K562 (cell line): Measurements from ENCODE around the gene LIX1L. TPM values are rescaled to one million over a fixed set of nuclear protein-coding genes. Genes with fewer than 3 reads are reported as not detected.

Experiments
- ATAC-seq: fragments of 200-7000 bp; cut with Tn5 transposase; 3 replicates; pipeline ENCODE4 v1.9.1; 2020; ENCODE audit warnings: moderate library complexity
- BruUV-seq: library from RNA; stranded (reverse); fragments of 400-500 nt; replicated peaks from 2 replicates; lab custom pipeline; 2021; lab: Mats Ljungman, UMichigan
- CTCF ChIA-PET: fragments of 300-600 bp; formaldehyde crosslinking; extraction: SDS; loops from one replicate; lab custom pipeline; 2021; ENCODE audit warnings: low intra/inter-chr PET ratio; lab: Yijun Ruan, JAX
- POLR2A ChIA-PET: fragments of 300-600, 350-650 bp; sonication (Branson Sonifier 250); formaldehyde crosslinking; extraction: SDS; loops from one replicate; lab custom pipeline; 2021; ENCODE audit warnings: antibody characterized with exemption, inconsistent platforms; lab: Yijun Ruan, JAX
- DNase-seq, 4 experiments: peaks; one replicate each; pipeline versions ENCODE4 v3.0.0 to v3.0.0-alpha.2; 2011 to 2018; ENCODE audit warnings: low spot score in 3 of 4, mixed read lengths in 3 of 4; ENCODE audit errors: extremely low read depth in 1 of 4
- FAIRE-seq: peaks from 2 replicates; lab custom pipeline; 2011; peaks lifted over from hg19 to GRCh38; lab: Jason Lieb, UNC
- H2AFZ ChIP-seq: 2 replicates; pipeline ENCODE4 v1.6.0; 2011; ENCODE audit warnings: low read depth, low read length, control low read depth, inconsistent platforms
- H3K27ac ChIP-seq: fragments of 200-600 bp; 3 replicates; pipeline ENCODE4 v1.8.0; 2011; ENCODE audit warnings: low read depth, mild to moderate bottlenecking, control low read depth, inconsistent platforms, low read length, moderate library complexity, mixed read lengths; ENCODE audit errors: extremely low read depth
- H3K27me3 ChIP-seq, 2 experiments: fragments of 300-600 bp in 1 of 2; 2 replicates in 1 of 2; 3 replicates in 1 of 2; pipeline versions ENCODE4 v1.6.0 to v1.8.0; 2011; ENCODE audit warnings: inconsistent platforms in 2 of 2, low read length in 2 of 2, mild to moderate bottlenecking in 1 of 2, mixed read lengths in 1 of 2, moderate library complexity in 1 of 2; ENCODE audit not compliant: control insufficient read depth in 2 of 2, insufficient read depth in 2 of 2
- H3K36me3 ChIP-seq: fragments of 300-600 bp; 3 replicates; pipeline ENCODE4 v1.8.0; 2011; ENCODE audit warnings: mild to moderate bottlenecking, low read length, inconsistent platforms; ENCODE audit not compliant: control insufficient read depth, insufficient read depth
- H3K4me1 ChIP-seq, 2 experiments: fragments of 200-600 bp in 1 of 2; replicated peaks in 1 of 2; 2 replicates in 1 of 2; 3 replicates in 1 of 2; pipeline versions ENCODE4 v1.5.1 to v1.8.0; 2011; ENCODE audit warnings: inconsistent platforms in 2 of 2, low read length in 2 of 2, mild to moderate bottlenecking in 1 of 2, mixed read lengths in 1 of 2, moderate library complexity in 1 of 2; ENCODE audit not compliant: control insufficient read depth in 2 of 2, insufficient read depth in 2 of 2
- H3K4me2 ChIP-seq: 2 replicates; pipeline ENCODE4 v1.6.1; 2011; ENCODE audit warnings: low read length, control low read depth, inconsistent platforms, mixed read lengths; ENCODE audit not compliant: insufficient read depth
- H3K4me3 ChIP-seq: fragments of 200-600 bp; sonication (generic), shearing (Covaris generic); 2 replicates; pipeline ENCODE4 v1.5.1; 2016; ENCODE audit warnings: control low read depth, inconsistent platforms
- H3K79me2 ChIP-seq: fragments of 200-600 bp; 3 replicates; pipeline ENCODE4 v1.8.0; 2011; ENCODE audit warnings: low read length, inconsistent platforms; ENCODE audit not compliant: control insufficient read depth, insufficient read depth
- H3K9ac ChIP-seq, 2 experiments: 2 replicates each; pipeline versions ENCODE4 v1.6.0 to v1.6.1; 2011; ENCODE audit warnings: low read depth in 2 of 2, low read length in 2 of 2, control low read depth in 1 of 2, inconsistent platforms in 1 of 2, mild to moderate bottlenecking in 1 of 2, mixed read lengths in 1 of 2; ENCODE audit not compliant: insufficient read depth in 1 of 2
- H3K9me1 ChIP-seq: one replicate; pipeline ENCODE4 v1.6.0; 2011; ENCODE audit warnings: inconsistent platforms, mild to moderate bottlenecking, low read length, moderate library complexity; ENCODE audit not compliant: control insufficient read depth, insufficient read depth
- H3K9me3 ChIP-seq: replicated peaks from 2 replicates; pipeline ENCODE4 v1.5.1; 2011; ENCODE audit warnings: low read depth, low read length, inconsistent platforms; ENCODE audit not compliant: control insufficient read depth, insufficient read depth
- H4K20me1 ChIP-seq: replicated peaks from 2 replicates; pipeline ENCODE4 v1.6.1; 2011; ENCODE audit warnings: low read length, inconsistent platforms, mixed read lengths; ENCODE audit not compliant: control insufficient read depth, insufficient read depth
- EGR1 ChIP-seq: fragments of 450-650 bp; conservative IDR thresholded peaks from 2 replicates; pipeline ENCODE4 v1.6.1; 2017; ENCODE audit warnings: mild to moderate bottlenecking
- FOXM1 ChIP-seq, 2 experiments: fragments of 450-650 bp in 1 of 2; sonication (generic) in 1 of 2; formaldehyde crosslinking in 1 of 2; IDR thresholded peaks; 2 replicates each; pipeline versions ENCODE4 v1.6.1 to v1.9.0; 2017 to 2022; ENCODE audit warnings: low read depth in 2 of 2, mild to moderate bottlenecking in 2 of 2, missing genetic modification reagents in 1 of 2, moderate library complexity in 1 of 2
- KAT7 ChIP-seq: sonication (generic); formaldehyde crosslinking; IDR thresholded peaks from 2 replicates; pipeline ENCODE4 v1.8.0; 2022; ENCODE audit warnings: missing genetic modification reagents, mild to moderate bottlenecking, borderline replicate concordance
- MYNN ChIP-seq, 2 experiments: sonication (generic); formaldehyde crosslinking in 1 of 2; IDR thresholded peaks; 2 replicates each; pipeline versions ENCODE4 v1.5.0 to v1.6.1; 2016 to 2020; ENCODE audit warnings: antibody characterized with exemption in 1 of 2, missing genetic modification reagents in 1 of 2
- NR2C1 ChIP-seq, 2 experiments: fragments of 450-650 bp; IDR thresholded peaks; 2 replicates each; pipeline ENCODE4 v1.6.1; 2017; ENCODE audit warnings: mild to moderate bottlenecking in 2 of 2, antibody characterized with exemption in 1 of 2, inconsistent platforms in 1 of 2, missing compliant biosample characterization in 1 of 2, missing genetic modification characterization in 1 of 2
- POLR2B ChIP-seq: fragments of 450-650 bp; IDR thresholded peaks from 2 replicates; pipeline ENCODE4 v1.6.1; 2018; ENCODE audit warnings: low read depth; ENCODE audit not compliant: partially characterized antibody
- RFX1 ChIP-seq: fragments of 450-650 bp; IDR thresholded peaks from 2 replicates; pipeline ENCODE4 v1.6.1; 2016; ENCODE audit warnings: mild to moderate bottlenecking, moderate library complexity
- SMARCA4 ChIP-seq: fragments of 450-650 bp; IDR thresholded peaks from 2 replicates; pipeline ENCODE4 v1.6.1; 2016
- WGBS: fragments of 100-300 bp; shearing (Covaris generic); methylation state at CpG from one replicate; pipeline ENCODE4 v1.1.6; 2016; ENCODE audit warnings: low coverage, mixed read lengths; ENCODE audit not compliant: insufficient coverage; ENCODE audit errors: missing lambda C conversion rate; 5-methylcytosine and 5-hydroxymethylcytosine counted together
- in situ Hi-C: fragments of 300-500 bp; cut with MboI; formaldehyde crosslinking; loops from 4 replicates; pipeline ENCODE4 v1.15.0; 2018; ENCODE audit warnings: inconsistent platforms, mixed read lengths
- intact Hi-C: fragments of 100-400 bp; cut with micrococcal nuclease; formaldehyde crosslinking; loops from 2 replicates; pipeline ENCODE4 v1.14.2; 2022
- polyA plus RNA-seq, 8 experiments: library from polyadenylated mRNA; depleted of rRNA in 4 of 8; stranded (reverse) in 5 of 8; unstranded in 3 of 8; fragments of >200 nt; fragmentation: Nextera tagmentation in 2 of 8; fragmentation: Illumina TruSeq in 1 of 8; extraction: Ambion mirVana in 2 of 8; extraction: Trizol in 1 of 8; gene quantifications; 2 replicates each; pipeline versions ENCODE4 v1.2.1 to v1.2.3, GENCODE V29; 2011 to 2014; ENCODE audit warnings: inconsistent platforms in 1 of 8, missing spikeins in 1 of 8
- total RNA-seq, 7 experiments: library from RNA; depleted of rRNA in 6 of 7; stranded (reverse); fragments of >200 nt in 6 of 7; fragmentation: Illumina TruSeq in 2 of 7; extraction: Trizol in 2 of 7; gene quantifications; 2 replicates each; pipeline versions ENCODE4 v1.2.1 to v1.2.3, GENCODE V29; 2011 to 2021; ENCODE audit warnings: low replicate concordance in 1 of 7
- TF ChIP-seq, protein P1 (sequence below): fragments of 450-650 bp; IDR thresholded peaks from 2 replicates; pipeline ENCODE4 v1.6.1; 2016; ENCODE audit warnings: borderline replicate concordance
- TF ChIP-seq, protein P2 (sequence below): fragments of 450-650 bp; IDR thresholded peaks from one replicate; pipeline ENCODE4 v1.6.1; 2018; ENCODE audit warnings: mild to moderate bottlenecking, moderate library complexity; ENCODE audit not compliant: partially characterized antibody

LIX1L gene
- total and polyA plus RNA-seq, 9 of the 15 experiments (the other 6 are each of a cell fraction or from before 2014, with no cell fraction given) = 4.6 to 26.5 (median 12.5) TPM

DNA sequence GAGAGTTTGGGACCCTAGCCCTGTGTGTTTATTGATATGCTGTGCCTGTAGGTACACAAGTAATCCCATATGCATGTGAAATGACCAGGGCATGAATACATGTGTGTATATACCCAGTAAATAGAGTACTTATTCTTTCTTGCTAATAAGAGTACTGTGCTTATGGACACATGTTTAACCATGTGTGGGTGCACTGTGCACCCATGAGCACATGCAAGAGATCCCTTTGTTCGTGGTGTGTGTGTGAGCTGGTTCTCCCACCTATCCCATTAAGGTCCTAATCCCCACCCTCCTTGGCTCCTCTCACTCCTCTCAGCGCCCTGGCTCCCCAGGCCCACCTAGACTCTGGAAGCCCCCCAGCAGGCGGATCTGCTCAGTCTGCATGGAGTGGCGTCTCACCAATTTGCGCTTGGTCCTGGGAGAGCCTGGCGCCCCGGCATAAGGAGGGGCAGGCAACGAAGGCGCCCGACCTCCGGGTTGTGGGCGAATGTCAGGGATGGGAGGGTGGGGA is 2.2 kb upstream of the LIX1L start:
- ChIA-PET CTCF (no interaction called here), POLR2A (no interaction called here)
- intact Hi-C loops (no loop called here), in situ Hi-C loops (no loop called here)
- no peak overlapping the region for H3K4me3 ChIP-seq
- DNase-seq (no peak), ATAC-seq (no peak), FAIRE-seq (no peak)
- WGBS = 90% methylated on average over 11 of the region's 12 CpGs
- H3K4me1 ChIP-seq = peaks cover 38 to 39% of the 10 kb centered on the region in 2 experiments; a peak in 4 of 5 replicates
- H2AFZ ChIP-seq = no peak overlapping the region
- TF ChIP-seq, protein P1, sequence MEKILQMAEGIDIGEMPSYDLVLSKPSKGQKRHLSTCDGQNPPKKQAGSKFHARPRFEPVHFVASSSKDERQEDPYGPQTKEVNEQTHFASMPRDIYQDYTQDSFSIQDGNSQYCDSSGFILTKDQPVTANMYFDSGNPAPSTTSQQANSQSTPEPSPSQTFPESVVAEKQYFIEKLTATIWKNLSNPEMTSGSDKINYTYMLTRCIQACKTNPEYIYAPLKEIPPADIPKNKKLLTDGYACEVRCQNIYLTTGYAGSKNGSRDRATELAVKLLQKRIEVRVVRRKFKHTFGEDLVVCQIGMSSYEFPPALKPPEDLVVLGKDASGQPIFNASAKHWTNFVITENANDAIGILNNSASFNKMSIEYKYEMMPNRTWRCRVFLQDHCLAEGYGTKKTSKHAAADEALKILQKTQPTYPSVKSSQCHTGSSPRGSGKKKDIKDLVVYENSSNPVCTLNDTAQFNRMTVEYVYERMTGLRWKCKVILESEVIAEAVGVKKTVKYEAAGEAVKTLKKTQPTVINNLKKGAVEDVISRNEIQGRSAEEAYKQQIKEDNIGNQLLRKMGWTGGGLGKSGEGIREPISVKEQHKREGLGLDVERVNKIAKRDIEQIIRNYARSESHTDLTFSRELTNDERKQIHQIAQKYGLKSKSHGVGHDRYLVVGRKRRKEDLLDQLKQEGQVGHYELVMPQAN = no peak
- no peak for TF ChIP-seq POLR2B
- TF ChIP-seq EGR1 = no peak
- TF ChIP-seq, protein P2, sequence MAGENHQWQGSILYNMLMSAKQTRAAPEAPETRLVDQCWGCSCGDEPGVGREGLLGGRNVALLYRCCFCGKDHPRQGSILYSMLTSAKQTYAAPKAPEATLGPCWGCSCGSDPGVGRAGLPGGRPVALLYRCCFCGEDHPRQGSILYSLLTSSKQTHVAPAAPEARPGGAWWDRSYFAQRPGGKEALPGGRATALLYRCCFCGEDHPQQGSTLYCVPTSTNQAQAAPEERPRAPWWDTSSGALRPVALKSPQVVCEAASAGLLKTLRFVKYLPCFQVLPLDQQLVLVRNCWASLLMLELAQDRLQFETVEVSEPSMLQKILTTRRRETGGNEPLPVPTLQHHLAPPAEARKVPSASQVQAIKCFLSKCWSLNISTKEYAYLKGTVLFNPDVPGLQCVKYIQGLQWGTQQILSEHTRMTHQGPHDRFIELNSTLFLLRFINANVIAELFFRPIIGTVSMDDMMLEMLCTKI = no peak
- TF ChIP-seq RFX1 = no peak
- no peak for TF ChIP-seq SMARCA4
- no peak for TF ChIP-seq FOXM1 (IDR thresholded peaks at IDR 0.05; ENCODE audit: low read depth)
- TF ChIP-seq FOXM1 (CRISPR knock-in tag; IDR thresholded peaks at IDR 0.05; ENCODE audit: low read depth) = no peak
- no peak for TF ChIP-seq NR2C1 (IDR thresholded peaks at IDR 0.05)
- TF ChIP-seq NR2C1 (tag; IDR thresholded peaks at IDR 0.05) = no peak
- no peak for TF ChIP-seq KAT7 (CRISPR knock-in tag)
- no peak for TF ChIP-seq MYNN (IDR thresholded peaks at IDR 0.05)
- no peak for TF ChIP-seq MYNN (CRISPR knock-in tag; IDR thresholded peaks at IDR 0.05)
- peaks cover 31% of the 10 kb centered on the region for H3K79me2 ChIP-seq
- no peak overlapping the region for H3K27ac ChIP-seq
- no peak overlapping the region for H3K9ac ChIP-seq
- H3K27me3 ChIP-seq = no peaks in the 10 kb centered on the region; a peak in 1 of 5 replicates
- no peaks in the 10 kb centered on the region for H3K9me1 ChIP-seq
- H3K4me2 ChIP-seq = no peak overlapping the region
- no peaks in the 10 kb centered on the region for H4K20me1 ChIP-seq
- no TSS peak for BruUV-seq
- H3K9me3 ChIP-seq = no peaks in the 10 kb centered on the region
- no peaks in the 10 kb centered on the region for H3K36me3 ChIP-seq
